NCI-H748 (cell line): ENCODE results near the gene TMEM121B.

ENCODE experiments used
- DNase-seq: peaks from one replicate; lab custom pipeline; 2025; ENCODE audit not compliant: unreplicated experiment; lab: John Stamatoyannopoulos, UW

The TMEM121B gene

DNA sequence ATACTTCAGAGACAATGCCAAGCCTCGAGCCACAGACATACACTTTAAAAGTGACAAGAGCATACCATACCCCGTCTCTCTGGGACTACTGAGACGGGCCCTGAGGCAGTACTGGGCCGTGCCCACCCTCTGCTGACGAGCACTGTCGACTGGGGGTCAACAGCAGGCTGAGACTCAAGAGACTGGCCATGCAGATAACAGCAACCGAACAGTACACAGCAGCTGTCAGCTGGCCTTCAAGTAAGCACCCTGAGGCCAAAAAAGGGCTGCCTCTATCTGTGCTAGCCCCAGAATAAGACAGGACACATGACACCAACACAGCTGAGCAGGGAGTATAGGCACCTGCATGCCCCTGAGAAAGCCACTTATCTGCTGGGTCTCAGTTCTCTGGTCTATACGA, 18.9 kb upstream of the TMEM121B start:
- no peak for DNase-seq

- DNase-seq, result no peak
These were observed 17.4 kb upstream of the TMEM121B start for GRCh38 chr22:17138513-17138912.

DNA sequence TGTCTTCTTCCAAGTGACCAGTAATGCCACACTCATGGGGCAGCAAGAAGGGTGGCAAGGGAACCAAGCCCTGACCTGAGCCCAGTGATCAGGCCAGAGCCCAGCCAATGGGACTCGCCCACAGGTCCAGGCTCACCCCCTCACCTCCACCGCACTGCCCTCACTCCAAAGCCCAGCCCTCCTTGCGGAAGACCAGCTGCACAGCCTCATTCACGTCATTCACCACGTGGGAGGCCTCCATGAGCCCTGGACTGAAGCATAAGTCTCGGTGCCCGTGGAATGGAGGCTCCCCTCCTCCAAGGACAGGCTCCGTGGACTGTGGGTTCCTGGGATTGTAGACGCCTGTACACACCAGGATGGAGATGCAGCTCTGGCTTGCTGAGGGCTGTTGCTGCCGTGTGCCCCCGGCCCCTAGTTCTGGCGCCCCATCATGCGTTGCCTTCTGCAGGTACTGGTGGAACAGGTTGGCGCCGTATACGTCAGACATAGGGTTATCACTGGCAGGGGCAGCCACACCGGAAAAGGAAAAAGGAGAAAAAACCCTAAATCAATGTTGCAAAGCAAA, 16.8 kb upstream of the TMEM121B start:
- no peak for DNase-seq

DNA sequence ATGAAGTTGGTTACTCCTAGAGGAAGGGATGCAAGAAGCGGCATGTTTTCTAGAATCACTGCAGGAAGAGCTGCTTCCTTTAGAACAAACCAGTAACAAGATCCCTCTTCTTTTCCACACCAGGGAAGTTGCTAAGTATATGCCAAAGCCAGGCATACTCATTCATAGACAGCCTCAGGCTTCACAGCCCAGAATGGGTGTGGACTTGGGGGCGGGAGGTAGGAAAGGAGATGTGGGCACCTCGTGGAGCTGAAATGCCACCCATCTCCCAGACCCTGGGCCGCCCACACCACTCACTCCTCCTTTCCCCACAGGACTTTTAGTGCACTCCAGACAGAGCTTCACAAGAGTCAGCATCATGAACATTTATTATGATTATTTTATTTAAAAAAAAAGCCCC, 16.0 kb upstream of the TMEM121B start:
- DNase-seq, result no peak

- no peak for DNase-seq
These were observed 14.1 kb upstream of the TMEM121B start for GRCh38 chr22:17135153-17135760.

DNA sequence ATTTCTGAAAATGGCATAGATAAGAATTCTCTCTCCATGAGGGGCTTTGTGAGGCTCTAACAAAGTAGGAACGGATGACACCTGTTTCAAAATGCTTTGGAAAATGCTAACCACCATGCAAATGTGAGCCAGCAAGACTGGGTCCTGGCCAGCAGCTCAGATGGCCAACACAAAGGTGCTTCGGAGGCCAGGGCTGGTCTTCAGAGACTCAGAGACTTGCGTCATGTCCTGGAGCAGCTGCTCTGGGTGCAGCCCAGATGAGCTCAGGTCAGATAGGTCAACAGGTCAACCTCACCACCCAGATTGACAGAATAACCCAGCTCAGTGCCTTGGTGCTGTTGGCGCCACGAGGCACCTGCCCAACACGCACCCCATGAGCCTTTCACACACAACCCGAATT, 12.0 kb upstream of the TMEM121B start:
- no peak for DNase-seq

- DNase-seq, result no peak
These were observed 11.0 kb upstream of the TMEM121B start for GRCh38 chr22:17132112-17132511.

DNA sequence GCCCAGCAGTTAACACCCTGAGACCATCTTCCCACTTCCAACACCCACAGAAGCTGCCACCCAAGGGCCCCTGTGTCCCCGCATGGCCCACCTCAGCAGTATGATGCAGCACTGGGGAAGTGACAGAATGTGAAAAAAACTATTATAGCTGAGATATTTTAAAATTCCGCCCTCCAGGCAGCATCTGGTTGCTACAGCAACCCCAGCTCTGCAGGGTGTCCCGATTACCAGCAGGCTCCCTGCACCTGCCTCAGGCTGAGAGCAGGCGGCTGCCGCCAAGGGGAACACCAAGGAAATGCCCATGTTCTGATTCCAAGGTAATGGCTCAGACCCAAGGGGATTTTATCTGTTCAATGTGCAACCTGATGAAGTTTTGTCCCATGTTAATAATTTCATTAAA, 10.5 kb upstream of the TMEM121B start:
- DNase-seq, result peak; percentile 53

DNA sequence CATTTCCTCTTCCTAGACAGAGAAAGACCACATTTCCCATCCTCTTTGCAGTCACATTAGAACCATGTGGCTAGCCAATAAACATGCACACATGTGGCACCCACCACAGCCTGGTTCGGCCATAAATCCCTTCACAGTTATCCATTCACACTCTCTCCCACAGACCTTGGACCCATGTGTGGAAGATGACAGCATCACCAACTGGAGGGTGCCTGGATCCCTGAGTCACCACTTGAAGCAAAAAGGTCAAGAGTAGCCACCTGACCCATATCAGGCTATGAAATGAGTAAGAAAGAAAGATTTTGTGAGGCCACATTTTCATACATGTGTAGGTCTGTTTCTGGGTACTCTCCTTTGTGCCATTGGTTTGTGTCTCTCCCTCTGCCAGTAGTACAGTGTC, 9.0 kb upstream of the TMEM121B start:
- DNase-seq, result no peak

DNA sequence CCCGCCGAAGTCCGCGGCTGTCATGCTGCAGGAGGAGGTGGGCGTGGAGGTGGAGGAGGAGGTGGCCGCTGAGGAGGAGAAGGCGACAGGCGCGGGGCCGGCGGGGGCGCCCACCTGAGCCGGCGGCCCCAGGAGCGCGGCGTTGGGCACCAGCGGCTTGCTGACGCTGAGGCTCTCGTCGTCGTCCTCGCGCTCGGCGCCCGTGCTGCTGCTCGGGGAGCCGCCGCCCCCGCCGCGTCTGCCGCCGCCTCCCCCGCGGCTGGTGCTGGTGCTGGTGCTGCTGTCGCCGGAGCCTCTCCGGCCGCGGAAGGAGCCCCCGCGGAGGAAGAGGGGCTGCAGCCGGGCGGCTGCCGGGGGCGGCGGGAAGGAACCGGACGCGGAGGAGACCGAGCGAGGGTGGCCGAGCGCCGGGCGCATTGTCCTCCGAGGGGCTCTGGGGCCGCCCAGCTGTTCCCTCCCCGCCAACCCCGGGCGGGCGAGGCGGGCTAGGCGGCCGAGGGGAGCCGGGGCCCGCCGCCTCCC, 388 bp downstream of the TMEM121B start:
- DNase-seq, result peak; percentile 68

GRCh38 chr22:17120281-17120680, 879 bp downstream of the TMEM121B start:
- no peak for DNase-seq

- peak; percentile 24 for DNase-seq
These were observed 1.5 kb downstream of the TMEM121B start for GRCh38 chr22:17119481-17120202.

- DNase-seq, result no peak
These were observed 2.8 kb downstream of the TMEM121B start for GRCh38 chr22:17118342-17118741.

- DNase-seq, result no peak
These were observed 3.3 kb downstream of the TMEM121B start for GRCh38 chr22:17117890-17118289.

GRCh38 chr22:17117400-17117799, 3.8 kb downstream of the TMEM121B start:
- no peak for DNase-seq

DNA sequence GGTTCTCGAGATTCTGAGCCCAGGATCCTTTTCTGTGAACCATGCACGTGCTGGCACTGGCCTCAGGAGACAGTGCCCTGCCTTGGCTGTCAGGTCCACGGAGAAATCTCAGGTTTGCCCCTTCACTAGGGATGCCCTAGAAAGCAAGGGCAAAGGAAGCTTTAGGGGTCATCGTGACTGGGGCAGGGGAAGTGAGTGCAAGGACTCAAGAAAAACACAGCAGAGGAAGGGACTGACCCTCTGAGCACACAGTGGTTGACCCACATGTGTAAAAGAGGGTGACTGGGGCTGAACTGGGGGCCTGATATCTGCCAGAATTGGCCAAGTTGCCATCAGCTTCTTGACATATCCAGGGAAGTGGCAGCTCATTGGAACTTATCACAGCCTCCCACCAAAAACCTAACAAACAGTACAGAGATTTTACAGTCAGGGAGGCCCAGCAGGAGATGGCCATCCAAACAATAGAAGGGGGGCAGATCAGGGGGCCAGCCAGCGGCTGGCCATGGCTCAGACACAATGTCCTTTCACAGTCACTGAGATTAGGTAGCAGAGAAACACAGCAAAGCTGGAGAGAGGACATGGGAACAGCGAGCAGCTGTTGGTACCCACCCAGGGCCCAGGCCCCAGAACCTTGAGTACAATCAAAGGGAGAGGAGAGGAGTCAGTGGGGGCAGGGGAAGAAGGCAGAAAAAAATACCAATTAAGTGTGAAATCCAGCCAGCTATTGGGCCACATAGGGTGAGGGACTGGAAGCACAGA, 4.4 kb downstream of the TMEM121B start:
- no peak for DNase-seq

DNA sequence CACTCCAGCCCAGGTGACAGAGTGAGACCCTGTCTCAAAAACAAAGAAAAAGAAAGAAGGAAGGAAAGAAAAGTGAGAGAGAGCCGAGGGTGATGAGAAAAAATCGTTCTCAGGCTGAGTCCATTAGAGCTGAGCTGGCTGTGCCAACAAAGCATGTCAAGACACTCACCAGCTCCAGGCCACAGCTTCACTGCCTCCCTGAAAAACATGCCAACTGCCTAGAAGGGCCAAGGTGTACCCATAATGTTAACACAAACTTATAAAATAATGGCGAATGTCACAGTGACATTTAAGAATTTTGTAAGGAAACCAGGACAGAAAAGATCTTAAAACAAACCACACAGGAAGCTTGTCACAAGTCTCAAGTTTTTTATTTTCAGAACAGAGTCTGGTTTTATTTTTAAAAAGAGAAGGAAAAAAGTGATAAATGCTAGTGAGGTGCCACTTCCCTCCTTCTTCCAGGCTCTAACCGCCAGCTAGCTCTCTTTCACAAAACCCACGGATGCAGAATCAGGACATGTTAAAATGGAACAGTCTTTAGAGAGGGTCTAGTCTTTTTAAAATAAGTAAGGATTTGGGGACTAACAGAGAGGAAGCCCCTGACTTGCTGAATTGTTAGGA, 5.1 kb downstream of the TMEM121B start:
- no peak for DNase-seq

DNA sequence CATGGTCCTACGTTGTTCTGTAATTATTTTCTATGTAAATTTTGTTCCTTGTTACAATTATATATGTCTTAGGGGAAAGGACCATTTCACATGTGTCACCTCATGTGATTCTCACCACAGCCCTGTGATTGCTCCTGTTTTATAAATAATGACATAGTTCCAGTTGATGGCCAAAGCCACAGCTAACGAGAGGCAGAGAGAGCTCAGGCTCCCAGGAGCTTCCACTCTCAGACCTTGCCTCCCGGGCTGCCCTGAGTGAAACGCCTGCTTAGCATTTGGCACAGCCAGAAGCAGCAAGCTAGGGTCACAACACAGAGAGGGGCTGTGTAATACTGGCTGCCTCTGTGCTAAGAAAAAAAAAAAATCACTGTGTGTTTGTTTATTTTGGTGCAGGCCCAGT, 5.9 kb downstream of the TMEM121B start:
- no peak for DNase-seq

GRCh38 chr22:17114898-17115235, 6.3 kb downstream of the TMEM121B start:
- no peak for DNase-seq

GRCh38 chr22:17114173-17114897, 6.8 kb downstream of the TMEM121B start:
- no peak for DNase-seq

GRCh38 chr22:17113600-17113999, 7.6 kb downstream of the TMEM121B start:
- no peak for DNase-seq
